H1 (cell line): Measurements from ENCODE around the gene STARD13. TPM values are rescaled to one million over a fixed set of nuclear protein-coding genes. Genes with fewer than 3 reads are reported as not detected.

Experiments used
- CTCF ChIA-PET: fragments of 300-600 bp; sonication (Branson Sonifier 250); formaldehyde crosslinking; loops from one replicate; lab custom pipeline; 2021; ENCODE audit not compliant: partially characterized antibody; lab: Charles Lee
- POLR2A ChIA-PET: fragments of 300-600 bp; sonication (Branson Sonifier 250); formaldehyde crosslinking; loops from one replicate; lab custom pipeline; 2021; ENCODE audit warnings: inconsistent platforms; ENCODE audit not compliant: partially characterized antibody; lab: Charles Lee
- DNase-seq, 2 experiments: peaks; one replicate each; pipeline versions ENCODE4 v3.0.0 to v3.0.0-alpha.2; 2010 to 2022; ENCODE audit warnings: low spot score in 2 of 2, low read depth in 1 of 2, mixed read lengths in 1 of 2
- FAIRE-seq: peaks from 2 replicates; lab custom pipeline; 2011; peaks lifted over from hg19 to GRCh38; lab: Jason Lieb, UNC
- H2AFZ ChIP-seq: 2 replicates; pipeline ENCODE4 v1.8.1; 2012; ENCODE audit warnings: low read length, inconsistent platforms
- H2AK5ac ChIP-seq: 2 replicates; pipeline ENCODE4 v1.6.1; 2013; ENCODE audit warnings: low read depth, low read length
- H2BK120ac ChIP-seq: replicated peaks from 2 replicates; pipeline ENCODE3; 2013; ENCODE audit warnings: low read depth, low read length, inconsistent platforms
- H2BK12ac ChIP-seq: 2 replicates; pipeline ENCODE4 v1.6.1; 2013; ENCODE audit warnings: low read depth, low read length
- H2BK15ac ChIP-seq: 2 replicates; pipeline ENCODE4 v1.6.1; 2013; ENCODE audit warnings: low read length
- H2BK20ac ChIP-seq: 2 replicates; pipeline ENCODE4 v1.6.1; 2013; ENCODE audit warnings: low read length
- H2BK5ac ChIP-seq: 2 replicates; pipeline ENCODE4 v1.6.1; 2013; ENCODE audit warnings: low read depth, low read length
- H3K14ac ChIP-seq: 2 replicates; pipeline ENCODE4 v1.6.1; 2013; ENCODE audit warnings: inconsistent platforms; ENCODE audit not compliant: insufficient read length
- H3K18ac ChIP-seq: 2 replicates; pipeline ENCODE4 v1.6.1; 2013; ENCODE audit warnings: low read length; ENCODE audit errors: extremely low read depth
- H3K23ac ChIP-seq: 2 replicates; pipeline ENCODE4 v1.6.1; 2013; ENCODE audit warnings: inconsistent platforms; ENCODE audit not compliant: insufficient read length
- H3K23me2 ChIP-seq: 2 replicates; pipeline ENCODE4 v1.6.1; 2013; ENCODE audit warnings: low read depth, low read length
- H3K27ac ChIP-seq: 2 replicates; pipeline ENCODE4 v1.6.1; 2011; ENCODE audit warnings: low read depth, low read length, inconsistent platforms
- H3K27me3 ChIP-seq, 4 experiments: replicated peaks in 1 of 4; 1 replicate in 1 of 4; 2 replicates in 3 of 4; pipeline versions ENCODE4 v1.6.1 to v1.8.1; 2011 to 2013; ENCODE audit warnings: low read length in 3 of 4, mild to moderate bottlenecking in 3 of 4, inconsistent platforms in 2 of 4, mixed read lengths in 2 of 4, moderate library complexity in 1 of 4; ENCODE audit not compliant: control insufficient read depth in 3 of 4, insufficient read depth in 3 of 4; ENCODE audit errors: extremely low read depth in 1 of 4
- H3K36me3 ChIP-seq, 4 experiments: 2 replicates each; pipeline versions ENCODE4 v1.6.1 to v1.8.1; 2011 to 2013; ENCODE audit warnings: mild to moderate bottlenecking in 4 of 4, low read length in 3 of 4, moderate library complexity in 2 of 4, control low read depth in 1 of 4, inconsistent platforms in 1 of 4; ENCODE audit not compliant: insufficient read depth in 4 of 4, control insufficient read depth in 2 of 4
- H3K4ac ChIP-seq: replicated peaks from 2 replicates; pipeline ENCODE3; 2013; ENCODE audit warnings: low read length, low read depth, mixed read lengths, inconsistent platforms; ENCODE audit not compliant: insufficient read length
- H3K4me1 ChIP-seq, 4 experiments: replicated peaks in 1 of 4; 1 replicate in 1 of 4; 2 replicates in 3 of 4; pipeline versions ENCODE4 v1.6.1 to v1.8.1; 2011 to 2013; ENCODE audit warnings: low read length in 3 of 4, inconsistent platforms in 2 of 4, mixed read lengths in 1 of 4; ENCODE audit not compliant: insufficient read depth in 4 of 4, control insufficient read depth in 3 of 4
- H3K4me2 ChIP-seq, 2 experiments: 2 replicates each; pipeline versions ENCODE4 v1.6.1 to v1.8.1; 2011 to 2013; ENCODE audit warnings: low read depth in 2 of 2, low read length in 2 of 2, control low read depth in 1 of 2, inconsistent platforms in 1 of 2, mild to moderate bottlenecking in 1 of 2; ENCODE audit not compliant: insufficient read depth in 1 of 2
- H3K4me3 ChIP-seq, 4 experiments: fragments of 200-600, 300-600 bp in 1 of 4; sonication (generic), shearing (Covaris generic), sonication (Bioruptor Twin) in 1 of 4; 2 replicates each; pipeline versions ENCODE4 v1.5.1 to v1.8.1; 2011 to 2016; ENCODE audit warnings: low read length in 4 of 4, low read depth in 3 of 4, control low read depth in 2 of 4, inconsistent platforms in 2 of 4, mild to moderate bottlenecking in 2 of 4, mixed read lengths in 1 of 4, moderate library complexity in 1 of 4; ENCODE audit not compliant: insufficient read depth in 2 of 4; ENCODE audit errors: extremely low read depth in 1 of 4
- H3K56ac ChIP-seq: replicated peaks from 2 replicates; pipeline ENCODE3; 2013; ENCODE audit warnings: low read depth, mild to moderate bottlenecking, mixed read lengths, low read length, inconsistent platforms; ENCODE audit not compliant: insufficient read length
- H3K79me1 ChIP-seq: 2 replicates; pipeline ENCODE4 v1.6.1; 2013; ENCODE audit warnings: low read depth, low read length, control low read depth
- H3K79me2 ChIP-seq, 2 experiments: 2 replicates each; pipeline versions ENCODE4 v1.6.1 to v1.8.1; 2012 to 2013; ENCODE audit warnings: low read length in 2 of 2, mild to moderate bottlenecking in 2 of 2, inconsistent platforms in 1 of 2; ENCODE audit not compliant: insufficient read depth in 2 of 2, control insufficient read depth in 1 of 2
- H3K9ac ChIP-seq, 4 experiments: replicated peaks in 1 of 4; 1 replicate in 1 of 4; 2 replicates in 3 of 4; pipeline versions ENCODE4 v1.6.1 to v1.8.1; 2011 to 2013; ENCODE audit warnings: low read depth in 3 of 4, low read length in 3 of 4, control low read depth in 2 of 4, mild to moderate bottlenecking in 2 of 4, moderate library complexity in 2 of 4, inconsistent platforms in 1 of 4; ENCODE audit errors: extremely low read depth in 1 of 4
- H3K9me3 ChIP-seq, 2 experiments: 2 replicates each; pipeline versions ENCODE4 v1.6.1 to v1.8.1; 2012 to 2013; ENCODE audit warnings: mild to moderate bottlenecking in 2 of 2, moderate library complexity in 2 of 2, control low read depth in 1 of 2, inconsistent platforms in 1 of 2, low read depth in 1 of 2, low read length in 1 of 2, mixed read lengths in 1 of 2; ENCODE audit not compliant: insufficient read depth in 2 of 2
- H4K20me1 ChIP-seq, 2 experiments: replicated peaks in 1 of 2; 2 replicates each; pipeline versions ENCODE3 to v1.8.1; 2011 to 2013; ENCODE audit warnings: inconsistent platforms in 2 of 2, low read length in 2 of 2, mild to moderate bottlenecking in 1 of 2; ENCODE audit not compliant: insufficient read depth in 2 of 2, control insufficient read depth in 1 of 2
- H4K5ac ChIP-seq: 2 replicates; pipeline ENCODE4 v1.6.1; 2013; ENCODE audit warnings: low read length, low read depth, mixed read lengths, inconsistent platforms; ENCODE audit not compliant: insufficient read length
- H4K8ac ChIP-seq: 2 replicates; pipeline ENCODE4 v1.8.0; 2013; ENCODE audit warnings: mild to moderate bottlenecking, moderate library complexity, low read length, inconsistent platforms; ENCODE audit not compliant: insufficient read depth; ENCODE audit errors: extremely low read depth
- H4K91ac ChIP-seq: replicated peaks from 2 replicates; pipeline ENCODE3; 2013; ENCODE audit warnings: low read length, mixed read lengths, inconsistent platforms; ENCODE audit not compliant: insufficient read length
- BCL11A ChIP-seq, 2 experiments: IDR thresholded peaks; one replicate each; pipeline ENCODE4 v1.6.1; 2011; ENCODE audit warnings: low read depth in 2 of 2, low read length in 2 of 2, mild to moderate bottlenecking in 2 of 2
- MAFK ChIP-seq: IDR thresholded peaks from 2 replicates; pipeline ENCODE4 v1.6.1; 2012; ENCODE audit warnings: low read depth, mild to moderate bottlenecking, improper control_type of control experiment, low read length
- WGBS, 2 experiments: shearing (Covaris generic) in 1 of 2; methylation state at CpG; one replicate each; pipeline versions ENCODE4 v1.1.6 to v1.1.7; 2013 to 2015; ENCODE audit warnings: low lambda C conversion rate in 2 of 2, mixed read lengths in 2 of 2, inconsistent platforms in 1 of 2, low coverage in 1 of 2, missing lambda C conversion rate in 1 of 2; ENCODE audit not compliant: insufficient replicate concordance in 2 of 2, insufficient coverage in 1 of 2, insufficient read length in 1 of 2; ENCODE audit errors: extremely low coverage in 1 of 2, missing lambda C conversion rate in 1 of 2; 5-methylcytosine and 5-hydroxymethylcytosine counted together
- polyA plus RNA-seq, 7 experiments: library from polyadenylated mRNA; depleted of rRNA in 3 of 7; stranded (reverse) in 5 of 7; unstranded in 2 of 7; fragments of >200 nt in 5 of 7; fragments of 200-250 nt in 2 of 7; gene quantifications; 1 replicate in 5 of 7; 2 replicates in 1 of 7; 4 replicates in 1 of 7; pipeline versions ENCODE4 v1.2.1 to v1.2.3, GENCODE V29; 2011 to 2013; ENCODE audit warnings: missing spikeins in 2 of 7, mixed read lengths in 2 of 7
- total RNA-seq: library from RNA; stranded (reverse); fragmentation: NEBNext Ultra II Directional; extraction: Animal tissue kit (Norgen Biotek cat#: 25700); gene quantifications from 2 replicates; pipeline ENCODE4 v1.2.1, GENCODE V29; 2021

The STARD13 gene
- total and polyA plus RNA-seq, 2 of the 8 experiments (the other 6 are each of a cell fraction or from before 2014, with no cell fraction given) = 0.82 to 2.9 TPM

DNA sequence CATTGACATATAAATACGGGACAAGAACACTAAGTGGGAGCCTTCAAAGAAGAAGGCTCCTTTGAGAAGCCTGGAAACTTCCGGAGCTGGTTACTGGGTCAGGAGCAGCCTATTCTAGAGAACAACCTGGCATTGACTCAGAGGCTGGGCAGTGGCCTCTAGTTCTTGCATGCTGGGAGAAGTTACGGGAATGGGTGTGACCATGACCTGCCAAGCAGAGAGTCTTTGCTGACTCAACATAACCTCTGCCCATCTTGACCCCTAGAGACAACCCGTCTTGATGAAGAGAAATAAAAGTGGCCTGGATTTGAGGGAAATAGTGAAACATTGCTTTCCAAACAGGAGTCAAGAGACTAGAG lies 21.0 kb downstream of the STARD13 start:
- no peak overlapping the region for H3K4me2 ChIP-seq
- FAIRE-seq = no peak
- 0 out of 2 replicates have a peak overlapping the region, but pooled peaks have one; percentile 18 for H2BK15ac ChIP-seq
- no peak for DNase-seq
- H3K4ac ChIP-seq = no peak overlapping the region
- no peak overlapping the region for H3K4me3 ChIP-seq
- H3K79me1 ChIP-seq = no peaks in the 10 kb centered on the region; the same call in 1 of the 2 replicates
- no peak overlapping the region for H3K56ac ChIP-seq
- no peak overlapping the region for H3K14ac ChIP-seq
- TF ChIP-seq BCL11A (IDR thresholded peaks at IDR 0.05; ENCODE audit: low read depth in 2 of 2, low read length in 2 of 2) (no peak), MAFK (0 out of 2 replicates have a peak, but pooled peaks have one; percentile 8)
- no peak overlapping the region for H2BK120ac ChIP-seq
- H4K5ac ChIP-seq = no peak overlapping the region
- H2BK12ac ChIP-seq = 0 out of 2 replicates have a peak overlapping the region, but pooled peaks have one; percentile 32
- no peaks in the 10 kb centered on the region for H3K27me3 ChIP-seq
- CTCF ChIA-PET = interaction anchor here (1.7 kb wide), 1 partner anchor 36 kb away, joined by 6 read pairs; no protein-coding TSS in a partner anchor
- no peaks in the 10 kb centered on the region for H4K20me1 ChIP-seq
- POLR2A ChIA-PET = interaction anchor here (1.2 kb wide), 1 partner anchor 23 kb away, joined by 3 read pairs; no protein-coding TSS in a partner anchor
- H3K18ac ChIP-seq = no peak overlapping the region
- H3K4me1 ChIP-seq = peaks cover 2 to 10% (median 8%) of the 10 kb centered on the region in 4 experiments; a peak in 5 of 7 replicates
- WGBS, 2 experiments = 85% methylated on average over 4 of the region's 4 CpGs; no CpG with 5 or more reads in 1 of the 2 experiments
- no peak overlapping the region for H2AFZ ChIP-seq
- no peak overlapping the region for H4K8ac ChIP-seq
- no peak overlapping the region; the same call in 1 of the 2 replicates for H2BK20ac ChIP-seq
- H2BK5ac ChIP-seq = no peak overlapping the region
- H3K79me2 ChIP-seq = no peaks in the 10 kb centered on the region
- H3K9ac ChIP-seq = no peak overlapping the region
- H4K91ac ChIP-seq = no peak overlapping the region
- no peak overlapping the region for H3K23ac ChIP-seq
- no peaks in the 10 kb centered on the region for H3K9me3 ChIP-seq
- no peaks in the 10 kb centered on the region for H3K36me3 ChIP-seq
- no peaks in the 10 kb centered on the region; the same call in 1 of the 2 replicates for H3K23me2 ChIP-seq
- H2AK5ac ChIP-seq = peak overlapping the region; percentile 17; the same call in 1 of the 2 replicates
- no peak overlapping the region for H3K27ac ChIP-seq
